ENCODE results near the gene MAP3K3.

The MAP3K3 gene

DNA sequence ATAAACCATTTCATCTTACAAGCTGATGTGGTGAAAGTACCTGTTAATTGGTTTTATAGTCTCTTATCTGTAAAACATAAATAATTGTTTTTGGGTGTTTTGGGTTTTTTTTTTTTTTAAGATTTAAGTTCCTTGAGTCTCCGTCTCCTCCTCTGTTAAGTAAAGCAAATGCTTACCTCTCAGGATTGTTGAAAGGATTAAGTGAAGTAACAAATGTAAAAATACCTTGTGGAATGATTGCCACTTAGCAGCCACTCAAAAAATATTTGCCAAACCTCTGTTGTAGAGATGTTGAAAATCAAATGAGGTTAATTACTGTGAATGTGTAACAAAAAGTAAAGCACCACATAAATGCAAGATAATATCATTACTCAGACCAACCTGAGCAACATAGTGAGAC, 58.5 kb downstream of the MAP3K3 start:
- no peaks in the 10 kb centered on the region for H3K9me2 ChIP-seq (replicated peaks; ENCODE audit: low read depth, low read length)
- peaks cover 60% of the 10 kb centered on the region; the same call in 1 of the 2 replicates for H3K36me3 ChIP-seq (ENCODE audit: insufficient read depth, low read length)
- H3F3A ChIP-seq (ENCODE audit: low read depth): no peaks in the 10 kb centered on the region
- H3K4me2 ChIP-seq (ENCODE audit: low read depth, low read length, poor library complexity, severe bottlenecking): no peak overlapping the region
- no peaks in the 10 kb centered on the region for H3K79me2 ChIP-seq (ENCODE audit: insufficient read depth, low read length)
- no peaks in the 10 kb centered on the region for H3K9me3 ChIP-seq (ENCODE audit: insufficient read depth, low read depth, low read length)
- H3K9ac ChIP-seq (ENCODE audit: low read depth, low read length, poor library complexity, severe bottlenecking): no peak overlapping the region
- H3K4me1 ChIP-seq (ENCODE audit: insufficient read depth, low read length, poor library complexity, severe bottlenecking): no peaks in the 10 kb centered on the region
- no peak overlapping the region for H3K4me3 ChIP-seq (ENCODE audit: low read length, poor library complexity, severe bottlenecking)
- no peaks in the 10 kb centered on the region for H4K20me1 ChIP-seq (ENCODE audit: insufficient read depth, low read length, poor library complexity, severe bottlenecking)
- H3K27me3 ChIP-seq (ENCODE audit: insufficient read depth, low read length, poor library complexity, severe bottlenecking): no peaks in the 10 kb centered on the region
- no peak overlapping the region for H2AFZ ChIP-seq (ENCODE audit: low read length)
- TF ChIP-seq CTCF (conservative IDR thresholded peaks at IDR 0.05; ENCODE audit: low read length) (no peak), EZH2phosphoT487 (IDR thresholded peaks at IDR 0.05; ENCODE audit: borderline replicate concordance) (no peak)

DNA sequence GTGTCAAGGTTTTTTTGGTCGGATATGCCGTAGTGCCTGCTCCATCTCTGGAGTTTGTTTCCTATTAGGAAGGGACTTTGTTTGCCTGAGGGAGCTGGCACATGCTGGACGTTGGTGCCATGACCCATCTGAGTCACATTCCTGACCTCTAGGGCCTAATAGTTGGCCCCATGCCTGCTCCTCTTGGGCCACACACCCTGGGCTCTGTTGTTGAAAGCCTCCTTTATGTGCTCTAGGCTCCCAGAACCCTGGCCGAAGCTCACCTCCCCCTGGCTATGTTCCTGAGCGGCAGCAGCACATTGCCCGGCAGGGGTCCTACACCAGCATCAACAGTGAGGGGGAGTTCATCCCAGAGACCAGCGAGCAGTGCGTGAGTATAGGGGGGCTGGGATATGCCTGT, 59.3 kb downstream of the MAP3K3 start:
- H3K4me2 ChIP-seq (ENCODE audit: low read depth, low read length, poor library complexity, severe bottlenecking): no peak overlapping the region
- H3K9ac ChIP-seq (ENCODE audit: low read depth, low read length, poor library complexity, severe bottlenecking): no peak overlapping the region
- no peaks in the 10 kb centered on the region for H3K9me3 ChIP-seq (ENCODE audit: insufficient read depth, low read depth, low read length)
- no peaks in the 10 kb centered on the region for H4K20me1 ChIP-seq (ENCODE audit: insufficient read depth, low read length, poor library complexity, severe bottlenecking)
- no peaks in the 10 kb centered on the region for H3K79me2 ChIP-seq (ENCODE audit: insufficient read depth, low read length)
- H3K36me3 ChIP-seq (ENCODE audit: insufficient read depth, low read length): peaks cover 64% of the 10 kb centered on the region; the same call in 1 of the 2 replicates
- no peak overlapping the region for H2AFZ ChIP-seq (ENCODE audit: low read length)
- no peaks in the 10 kb centered on the region for H3K27me3 ChIP-seq (ENCODE audit: insufficient read depth, low read length, poor library complexity, severe bottlenecking)
- H3K4me3 ChIP-seq (ENCODE audit: low read length, poor library complexity, severe bottlenecking): no peak overlapping the region
- no peaks in the 10 kb centered on the region for H3F3A ChIP-seq (ENCODE audit: low read depth)
- H3K4me1 ChIP-seq (ENCODE audit: insufficient read depth, low read length, poor library complexity, severe bottlenecking): no peaks in the 10 kb centered on the region
- TF ChIP-seq EZH2phosphoT487 (IDR thresholded peaks at IDR 0.05; ENCODE audit: borderline replicate concordance) (no peak), CTCF (conservative IDR thresholded peaks at IDR 0.05; ENCODE audit: low read length) (no peak)
- no peaks in the 10 kb centered on the region for H3K9me2 ChIP-seq (replicated peaks; ENCODE audit: low read depth, low read length)

DNA sequence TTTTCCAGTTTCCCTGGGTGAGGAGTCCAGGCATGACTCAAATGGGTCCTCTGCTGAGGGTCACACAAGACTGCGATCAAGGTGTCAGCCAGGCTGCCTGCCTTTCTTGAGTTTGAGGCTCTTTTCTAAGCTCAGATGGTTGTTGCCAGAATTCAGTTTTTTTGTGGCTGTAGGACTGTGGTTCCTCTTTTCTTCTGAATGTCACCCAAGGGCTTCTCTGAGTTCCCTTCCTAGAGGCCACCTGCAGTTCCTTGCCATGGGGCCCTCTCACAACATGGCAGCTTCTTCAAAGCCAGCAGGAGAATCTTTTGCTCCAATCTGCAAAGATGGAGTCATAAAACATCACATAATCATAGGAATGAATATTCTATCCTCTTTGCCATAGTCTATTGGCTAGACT, 60.2 kb downstream of the MAP3K3 start:
- H3K9me3 ChIP-seq (ENCODE audit: insufficient read depth, low read depth, low read length): no peaks in the 10 kb centered on the region
- no peak overlapping the region for H3K9ac ChIP-seq (ENCODE audit: low read depth, low read length, poor library complexity, severe bottlenecking)
- no peaks in the 10 kb centered on the region for H3K4me1 ChIP-seq (ENCODE audit: insufficient read depth, low read length, poor library complexity, severe bottlenecking)
- H3K27me3 ChIP-seq (ENCODE audit: insufficient read depth, low read length, poor library complexity, severe bottlenecking): no peaks in the 10 kb centered on the region
- H3F3A ChIP-seq (ENCODE audit: low read depth): no peaks in the 10 kb centered on the region
- TF ChIP-seq EZH2phosphoT487 (IDR thresholded peaks at IDR 0.05; ENCODE audit: borderline replicate concordance): no peak
- no peak for TF ChIP-seq CTCF (conservative IDR thresholded peaks at IDR 0.05; ENCODE audit: low read length)
- no peaks in the 10 kb centered on the region for H3K9me2 ChIP-seq (replicated peaks; ENCODE audit: low read depth, low read length)
- no peak overlapping the region for H3K4me2 ChIP-seq (ENCODE audit: low read depth, low read length, poor library complexity, severe bottlenecking)
- no peak overlapping the region for H2AFZ ChIP-seq (ENCODE audit: low read length)
- H3K36me3 ChIP-seq (ENCODE audit: insufficient read depth, low read length): peaks cover 58% of the 10 kb centered on the region; the same call in 1 of the 2 replicates
- H4K20me1 ChIP-seq (ENCODE audit: insufficient read depth, low read length, poor library complexity, severe bottlenecking): no peaks in the 10 kb centered on the region
- H3K4me3 ChIP-seq (ENCODE audit: low read length, poor library complexity, severe bottlenecking): no peak overlapping the region
- no peaks in the 10 kb centered on the region for H3K79me2 ChIP-seq (ENCODE audit: insufficient read depth, low read length)

All from Loucy (cell line).